Measurements from ENCODE around the gene GALM.

The GALM gene

GRCh38 chr2:38668779-38669479 is 3.0 kb downstream of the GALM start:
- no peak overlapping the region for H3K27ac ChIP-seq (ENCODE audit: low read depth, low read length)
- H3K36me3 ChIP-seq (ENCODE audit: control insufficient read depth, low read length): no peaks in the 10 kb centered on the region
- H3K4me2 ChIP-seq (ENCODE audit: low read length): no peak overlapping the region
- H3K9me3 ChIP-seq (ENCODE audit: control insufficient read depth, insufficient read depth, low read length): no peaks in the 10 kb centered on the region
- no peaks in the 10 kb centered on the region for H3K79me2 ChIP-seq (ENCODE audit: control insufficient read depth, low read length)
- no peak overlapping the region for H3K4me3 ChIP-seq (ENCODE audit: low read length)
- H4K20me1 ChIP-seq (ENCODE audit: control insufficient read depth, insufficient read depth, low read depth, low read length): no peaks in the 10 kb centered on the region
- no peaks in the 10 kb centered on the region for H3F3A ChIP-seq (ENCODE audit: control insufficient read depth, insufficient read depth)
- H3K27me3 ChIP-seq (ENCODE audit: control insufficient read depth, low read length): no peaks in the 10 kb centered on the region; the same call in 1 of the 2 replicates
- TF ChIP-seq EZH2phosphoT487 (IDR thresholded peaks at IDR 0.05; ENCODE audit: borderline replicate concordance, low read length) (no peak), CTCF (IDR thresholded peaks at IDR 0.05; ENCODE audit: low read depth, low read length, poor library complexity, severe bottlenecking) (no peak)
- peaks cover 13% of the 10 kb centered on the region for H3K4me1 ChIP-seq (ENCODE audit: control insufficient read depth, low read length)
- no peaks in the 10 kb centered on the region for H3K9me2 ChIP-seq (replicated peaks; ENCODE audit: control insufficient read depth, low read length)

- H4K20me1 ChIP-seq (ENCODE audit: control insufficient read depth, insufficient read depth, low read depth, low read length): no peaks in the 10 kb centered on the region
- H3K4me3 ChIP-seq (ENCODE audit: low read length): no peak overlapping the region
- no peaks in the 10 kb centered on the region; the same call in 1 of the 2 replicates for H3K27me3 ChIP-seq (ENCODE audit: control insufficient read depth, low read length)
Measured at GRCh38 chr2:38671303-38671702, 5.4 kb downstream of the GALM start.

GRCh38 chr2:38671946-38672345 is 6.0 kb downstream of the GALM start:
- Histone ChIP-seq H3K36me3 (ENCODE audit: control insufficient read depth, low read length) (no peaks in the 10 kb centered on the region), H3K79me2 (ENCODE audit: control insufficient read depth, low read length) (no peaks in the 10 kb centered on the region), H3K9me2 (replicated peaks; ENCODE audit: control insufficient read depth, low read length) (no peaks in the 10 kb centered on the region), H3K27ac (ENCODE audit: low read depth, low read length) (no peak overlapping the region), H4K20me1 (ENCODE audit: control insufficient read depth, insufficient read depth, low read depth, low read length) (no peaks in the 10 kb centered on the region), H3K4me3 (ENCODE audit: low read length) (no peak overlapping the region), H3K4me2 (ENCODE audit: low read length) (no peak overlapping the region), H3K27me3 (ENCODE audit: control insufficient read depth, low read length) (no peaks in the 10 kb centered on the region; the same call in 1 of the 2 replicates), H3F3A (ENCODE audit: control insufficient read depth, insufficient read depth) (no peaks in the 10 kb centered on the region), H3K4me1 (ENCODE audit: control insufficient read depth, low read length) (peaks cover under 1% of the 10 kb centered on the region), H3K9me3 (ENCODE audit: control insufficient read depth, insufficient read depth, low read length) (no peaks in the 10 kb centered on the region)
- no peak for TF ChIP-seq EZH2phosphoT487 (IDR thresholded peaks at IDR 0.05; ENCODE audit: borderline replicate concordance, low read length)
- no peak for TF ChIP-seq CTCF (IDR thresholded peaks at IDR 0.05; ENCODE audit: low read depth, low read length, poor library complexity, severe bottlenecking)

More at GRCh38 chr2:38671303-38671702, 5.4 kb downstream of the GALM start:
- Histone ChIP-seq H3F3A (ENCODE audit: control insufficient read depth, insufficient read depth) (no peaks in the 10 kb centered on the region), H3K36me3 (ENCODE audit: control insufficient read depth, low read length) (no peaks in the 10 kb centered on the region), H3K9me2 (replicated peaks; ENCODE audit: control insufficient read depth, low read length) (no peaks in the 10 kb centered on the region), H3K9me3 (ENCODE audit: control insufficient read depth, insufficient read depth, low read length) (no peaks in the 10 kb centered on the region), H3K4me1 (ENCODE audit: control insufficient read depth, low read length) (peaks cover 7% of the 10 kb centered on the region), H3K27ac (ENCODE audit: low read depth, low read length) (no peak overlapping the region), H3K79me2 (ENCODE audit: control insufficient read depth, low read length) (no peaks in the 10 kb centered on the region), H3K4me2 (ENCODE audit: low read length) (no peak overlapping the region)
- TF ChIP-seq CTCF (IDR thresholded peaks at IDR 0.05; ENCODE audit: low read depth, low read length, poor library complexity, severe bottlenecking) (no peak), EZH2phosphoT487 (IDR thresholded peaks at IDR 0.05; ENCODE audit: borderline replicate concordance, low read length) (no peak)
